ENCODE results near the gene GPR152. TPM values are rescaled to one million over a fixed set of nuclear protein-coding genes. Genes with fewer than 3 reads are reported as not detected.
"Not testable (repeated sequence)": the region's sequence is repeated elsewhere in the genome, so short reads cannot be mapped to it uniquely, and the experiment has no call there.

Gene GPR152
- total and polyA plus RNA-seq, 7 donors: not detected

DNA sequence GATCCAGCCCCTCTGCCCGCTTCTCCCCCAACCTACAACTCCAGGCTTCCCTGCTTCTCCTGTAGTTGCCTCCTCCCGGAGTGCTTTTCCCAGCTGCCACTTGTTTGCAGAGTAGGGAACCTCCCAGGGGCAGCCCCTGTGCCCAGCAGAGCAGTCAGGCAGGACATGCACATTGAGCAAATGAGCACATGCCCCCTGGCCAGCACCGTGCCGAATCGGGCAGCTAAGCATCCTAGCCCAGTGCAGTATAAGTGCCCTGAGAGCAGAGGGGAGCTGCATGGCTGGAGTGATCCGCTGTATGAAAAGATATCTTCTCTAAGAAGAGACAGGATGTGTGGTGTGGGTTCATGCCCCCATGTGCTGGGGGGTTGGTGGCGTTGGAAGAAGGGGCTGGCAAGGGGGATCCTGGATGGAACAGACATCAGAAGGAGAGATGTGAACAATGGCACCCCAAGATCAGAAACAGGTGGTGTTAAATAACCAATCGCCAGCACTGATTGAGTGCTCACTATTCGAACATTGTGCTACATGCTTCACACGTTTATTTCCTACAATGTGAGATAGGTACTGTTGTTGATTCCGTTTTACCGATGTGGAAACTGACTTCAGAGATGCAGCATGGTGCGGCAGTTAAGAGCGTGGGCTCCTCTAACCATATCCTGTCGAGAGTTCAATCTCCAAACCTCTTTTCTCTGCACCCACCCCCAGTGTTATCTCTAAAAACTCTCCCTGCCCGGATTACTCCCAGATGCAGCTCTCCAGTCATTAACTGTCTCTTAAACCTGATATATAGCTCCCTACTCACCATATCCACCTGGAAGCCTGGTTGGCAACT lies 31.5 kb upstream of the GPR152 start:
- Histone ChIP-seq H3K36me3 (peaks cover 0 to 21% (median 0%) of the 10 kb centered on the region in 4 donors), H3K4me3 (peak overlapping the region; percentile 36 to 59 (median 51)), H3K4me1 (peaks cover 0 to 37% (median 24%) of the 10 kb centered on the region in 4 donors), H3K9me3 (no peaks in the 10 kb centered on the region), H3K27ac (peak overlapping the region; percentile 81 to 87 (median 82)), H3K27me3 (no peaks in the 10 kb centered on the region)
- no peak for DNase-seq
- 67 to 84% methylated on average over 16 of the region's 16 CpGs for WGBS, 2 donors
- intact Hi-C loops (cut with DNase I): loop anchor here (2.0 to 5.0 kb wide), 2 partner anchors 23 to 82 kb away; partner anchors contain the start of genes PPP1CA and TBC1D10C
- no peak for TF ChIP-seq POLR2A (IDR thresholded peaks at IDR 0.05)
- no peak for TF ChIP-seq EP300 (IDR thresholded peaks at IDR 0.05)
- TF ChIP-seq, protein P1, sequence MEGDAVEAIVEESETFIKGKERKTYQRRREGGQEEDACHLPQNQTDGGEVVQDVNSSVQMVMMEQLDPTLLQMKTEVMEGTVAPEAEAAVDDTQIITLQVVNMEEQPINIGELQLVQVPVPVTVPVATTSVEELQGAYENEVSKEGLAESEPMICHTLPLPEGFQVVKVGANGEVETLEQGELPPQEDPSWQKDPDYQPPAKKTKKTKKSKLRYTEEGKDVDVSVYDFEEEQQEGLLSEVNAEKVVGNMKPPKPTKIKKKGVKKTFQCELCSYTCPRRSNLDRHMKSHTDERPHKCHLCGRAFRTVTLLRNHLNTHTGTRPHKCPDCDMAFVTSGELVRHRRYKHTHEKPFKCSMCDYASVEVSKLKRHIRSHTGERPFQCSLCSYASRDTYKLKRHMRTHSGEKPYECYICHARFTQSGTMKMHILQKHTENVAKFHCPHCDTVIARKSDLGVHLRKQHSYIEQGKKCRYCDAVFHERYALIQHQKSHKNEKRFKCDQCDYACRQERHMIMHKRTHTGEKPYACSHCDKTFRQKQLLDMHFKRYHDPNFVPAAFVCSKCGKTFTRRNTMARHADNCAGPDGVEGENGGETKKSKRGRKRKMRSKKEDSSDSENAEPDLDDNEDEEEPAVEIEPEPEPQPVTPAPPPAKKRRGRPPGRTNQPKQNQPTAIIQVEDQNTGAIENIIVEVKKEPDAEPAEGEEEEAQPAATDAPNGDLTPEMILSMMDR (IDR thresholded peaks at IDR 0.05): no peak
- no peak for TF ChIP-seq POLR2AphosphoS5 (IDR thresholded peaks at IDR 0.05)

DNA sequence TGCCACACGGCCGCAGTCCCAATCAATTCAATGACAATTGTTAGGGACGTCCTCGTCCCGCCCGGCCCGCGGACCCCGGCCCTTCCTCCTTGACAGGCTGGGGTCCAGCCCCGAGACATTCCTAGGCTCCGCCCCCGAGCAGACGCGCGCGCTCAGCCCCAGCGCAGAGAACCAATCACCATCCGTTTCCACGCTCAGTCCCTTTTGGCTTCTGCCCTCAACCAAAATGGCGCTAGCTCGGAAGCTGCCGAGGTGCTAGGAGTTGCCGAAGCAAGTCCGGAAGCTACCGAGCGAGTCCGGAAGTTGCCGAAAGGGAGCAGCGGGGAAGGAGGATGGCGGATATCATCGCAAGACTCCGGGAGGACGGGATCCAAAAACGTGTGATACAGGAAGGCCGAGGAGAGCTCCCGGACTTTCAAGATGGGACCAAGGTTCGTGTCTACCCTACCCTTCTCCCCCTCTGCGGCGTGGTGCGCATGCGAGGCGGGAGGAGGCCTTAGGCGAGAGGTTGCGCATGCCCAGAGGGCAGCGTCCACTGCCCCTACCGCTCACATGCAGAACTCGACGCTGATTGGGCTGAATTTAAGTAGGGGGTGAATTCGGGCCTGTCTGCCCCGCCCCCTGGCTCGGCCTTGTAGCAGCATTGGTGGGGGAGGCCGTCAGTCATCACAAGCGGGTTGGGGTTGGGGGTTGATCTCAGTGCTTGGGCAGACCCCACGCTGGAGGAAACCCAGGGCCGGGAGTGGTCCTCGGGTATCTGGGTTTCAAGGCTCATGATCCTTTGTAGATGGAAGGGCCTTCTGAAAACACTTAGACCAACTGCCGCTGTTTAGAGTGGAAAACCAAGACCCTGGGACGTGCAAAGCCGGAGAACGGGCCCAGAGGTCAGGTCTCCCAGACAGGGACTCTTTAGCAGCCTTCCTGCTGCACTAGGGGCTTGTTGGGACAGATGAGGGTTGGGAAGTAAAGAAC lies 30.6 kb upstream of the GPR152 start, which contains the start of gene AIP:
Gene AIP, plus strand, starts transcription at position 200 of the 972 bp plus-strand sequence. Its CDS starts 133 bp downstream, at position 333.
- peak within 1 kb of the TSS; percentile 81 to 87 (median 82) for H3K27ac ChIP-seq
- H3K4me1 ChIP-seq: peaks cover 0 to 37% (median 24%) of the 10 kb centered on the region in 4 donors
- H3K27me3 ChIP-seq: no peaks in the 10 kb centered on the region
- peak within 1 kb of the TSS; percentile 36 to 59 (median 51) for H3K4me3 ChIP-seq
- DNase-seq: peak; percentile 99
- 9 to 12% methylated on average over 60 of the region's 60 CpGs for WGBS, 2 donors
- intact Hi-C loops (cut with DNase I): loop anchor here (1.0 to 5.0 kb wide), 3 partner anchors 14 to 81 kb away; partner anchors contain the start of genes PPP1CA, TBC1D10C and TMEM134
- no peaks in the 10 kb centered on the region for H3K9me3 ChIP-seq
- peaks cover 0 to 14% (median 0%) of the 10 kb centered on the region in 4 donors for H3K36me3 ChIP-seq
- TF ChIP-seq POLR2AphosphoS5 (IDR thresholded peaks at IDR 0.05): peak; percentile 47 to 82 (median 73)
- TF ChIP-seq, protein P1 (IDR thresholded peaks at IDR 0.05): peak in 1 of 4 experiments; percentile 50
- peak; percentile 42 to 56 for TF ChIP-seq POLR2A (IDR thresholded peaks at IDR 0.05)
- TF ChIP-seq EP300 (IDR thresholded peaks at IDR 0.05): no peak

GRCh38 chr11:67482275-67482826 lies 29.8 kb upstream of the GPR152 start:
- H3K4me3 ChIP-seq: peak overlapping the region; percentile 36 to 59 (median 51)
- TF ChIP-seq POLR2AphosphoS5 (IDR thresholded peaks at IDR 0.05) (no peak), EP300 (IDR thresholded peaks at IDR 0.05) (no peak), POLR2A (IDR thresholded peaks at IDR 0.05) (no peak)
- TF ChIP-seq, protein P1 (IDR thresholded peaks at IDR 0.05): no peak
- H3K4me1 ChIP-seq: peaks cover 0 to 37% (median 24%) of the 10 kb centered on the region in 4 donors
- no peaks in the 10 kb centered on the region for H3K27me3 ChIP-seq
- H3K9me3 ChIP-seq: no peaks in the 10 kb centered on the region
- intact Hi-C loops (cut with DNase I): loop anchor here (1.0 to 5.0 kb wide), 3 partner anchors 13 to 80 kb away; partner anchors contain the start of genes PPP1CA, TBC1D10C and TMEM134
- WGBS, 2 donors: 29 to 41% methylated on average over 19 of the region's 19 CpGs
- peak overlapping the region; percentile 81 to 87 (median 82) for H3K27ac ChIP-seq
- H3K36me3 ChIP-seq: peaks cover 0 to 6% (median 0%) of the 10 kb centered on the region in 4 donors
- no peak for DNase-seq

DNA sequence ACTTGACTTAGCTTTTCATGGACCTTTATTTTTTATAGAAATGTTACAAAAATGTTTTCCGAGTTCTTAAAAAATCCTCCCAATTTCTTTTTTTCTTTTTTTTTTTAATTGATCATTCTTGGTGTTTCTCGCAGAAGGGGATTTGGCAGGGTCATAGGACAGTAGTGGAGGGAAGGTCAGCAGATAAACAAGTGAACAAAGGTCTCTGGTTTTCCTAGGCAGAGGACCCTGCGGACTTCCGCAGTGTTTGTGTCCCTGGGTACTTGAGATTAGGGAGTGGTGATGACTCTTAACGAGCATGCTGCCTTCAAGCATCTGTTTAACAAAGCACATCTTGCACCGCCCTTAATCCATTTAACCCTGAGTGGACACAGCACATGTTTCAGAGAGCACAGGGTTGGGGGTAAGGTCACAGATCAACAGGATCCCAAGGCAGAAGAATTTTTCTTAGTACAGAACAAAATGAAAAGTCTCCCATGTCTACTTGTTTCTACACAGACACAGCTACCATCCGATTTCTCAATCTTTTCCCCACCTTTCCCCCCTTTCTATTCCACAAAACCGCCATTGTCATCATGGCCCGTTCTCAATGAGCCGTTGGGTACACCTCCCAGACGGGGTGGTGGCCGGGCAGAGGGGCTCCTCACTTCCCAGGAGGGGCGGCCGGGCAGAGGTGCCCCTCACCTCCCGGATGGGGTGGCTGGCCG lies 25.0 kb upstream of the GPR152 start:
- H3K4me1 ChIP-seq; H3K27me3 ChIP-seq; H3K27ac ChIP-seq; H3K4me3 ChIP-seq; H3K36me3 ChIP-seq; H3K9me3 ChIP-seq; intact Hi-C loops (cut with DNase I); DNase-seq: not testable (repeated sequence)
- 81 to 82% methylated on average over 14 of the region's 16 CpGs for WGBS, 2 donors

DNA sequence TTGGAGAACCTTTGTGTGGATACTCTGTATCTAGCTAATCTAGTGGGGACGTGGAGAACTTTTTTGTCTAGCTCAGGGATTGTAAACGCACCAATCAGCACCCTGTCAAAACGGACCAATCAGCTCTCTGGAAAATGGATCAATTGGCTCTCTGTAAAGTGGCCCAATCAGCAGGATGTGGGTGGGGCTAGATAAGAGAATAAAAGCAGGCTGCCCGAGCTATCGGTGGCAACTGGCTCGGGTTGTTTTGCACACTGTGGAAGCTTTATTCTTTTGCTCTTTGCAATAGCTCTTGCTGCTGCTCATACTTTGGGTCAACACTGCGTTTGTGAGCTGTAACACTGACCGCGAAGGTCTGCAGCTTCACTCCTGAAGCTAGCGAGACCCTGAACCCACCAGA lies 24.2 kb upstream of the GPR152 start:
- intact Hi-C loops (cut with DNase I); H3K27me3 ChIP-seq; H3K9me3 ChIP-seq; H3K27ac ChIP-seq; H3K36me3 ChIP-seq; H3K4me1 ChIP-seq; H3K4me3 ChIP-seq; DNase-seq: not testable (repeated sequence)
- WGBS, 2 donors: 79 to 85% methylated on average over 10 of the region's 10 CpGs

All from sigmoid colon (tissue), 7 donors.